Thoracic aorta (tissue), 2 donors: ENCODE data around the gene CYP3A5. TPM values are rescaled to one million over a fixed set of nuclear protein-coding genes. Genes with fewer than 3 reads are reported as not detected.

ENCODE experiments used
- ATAC-seq: fragments of 150-250 bp; one replicate; pipeline ENCODE4 v1.8.0; 2017; ENCODE audit warnings: low read depth; ENCODE audit not compliant: insufficient number of reproducible peaks, low FRiP score
- DNase-seq: peaks from one replicate; pipeline ENCODE4 v3.0.0-alpha.2; 2020; ENCODE audit warnings: low spot score
- H3K27ac ChIP-seq, 2 donors: fragments of 200-600 bp; sonication (generic); 1 replicate in 1 of 2; 2 replicates in 1 of 2; pipeline ENCODE4 v1.5.1; 2016; ENCODE audit warnings: mild to moderate bottlenecking in 2 of 2, moderate library complexity in 2 of 2
- H3K27me3 ChIP-seq: fragments of 200-600 bp; sonication (generic); replicated peaks from 2 replicates; pipeline ENCODE4 v1.6.0; 2016; ENCODE audit warnings: mild to moderate bottlenecking; ENCODE audit not compliant: insufficient read depth
- H3K36me3 ChIP-seq: fragments of 200-600 bp; sonication (generic); one replicate; pipeline ENCODE4 v1.5.1; 2016
- H3K4me1 ChIP-seq, 2 donors: fragments of 200-600 bp; sonication (generic); 1 replicate in 1 of 2; 2 replicates in 1 of 2; pipeline versions ENCODE4 v1.5.1 to v1.6.0; 2016; ENCODE audit warnings: low read depth in 2 of 2, mild to moderate bottlenecking in 1 of 2; ENCODE audit not compliant: control insufficient read depth in 1 of 2
- H3K4me3 ChIP-seq: fragments of 200-600 bp; sonication (generic); 2 replicates; pipeline ENCODE4 v1.5.1; 2016; ENCODE audit warnings: mild to moderate bottlenecking
- H3K9me3 ChIP-seq: fragments of 200-600 bp; sonication (generic); 2 replicates; pipeline ENCODE4 v1.5.1; 2016
- total RNA-seq, 2 donors: library from RNA; depleted of rRNA; stranded (reverse); fragments of >200 nt; gene quantifications; one replicate each; pipeline versions ENCODE4 v1.1.0 to v1.2.3, GENCODE V29; 2016
- TF ChIP-seq, protein P1 (sequence below): fragments of 200-600 bp; sonication (generic); IDR thresholded peaks from one replicate; pipeline ENCODE4 v1.5.1; 2019; ENCODE audit warnings: antibody characterized with exemption

The CYP3A5 gene
- total RNA-seq, 2 donors from 2014 or later: 3.5 to 5.4 TPM

DNA sequence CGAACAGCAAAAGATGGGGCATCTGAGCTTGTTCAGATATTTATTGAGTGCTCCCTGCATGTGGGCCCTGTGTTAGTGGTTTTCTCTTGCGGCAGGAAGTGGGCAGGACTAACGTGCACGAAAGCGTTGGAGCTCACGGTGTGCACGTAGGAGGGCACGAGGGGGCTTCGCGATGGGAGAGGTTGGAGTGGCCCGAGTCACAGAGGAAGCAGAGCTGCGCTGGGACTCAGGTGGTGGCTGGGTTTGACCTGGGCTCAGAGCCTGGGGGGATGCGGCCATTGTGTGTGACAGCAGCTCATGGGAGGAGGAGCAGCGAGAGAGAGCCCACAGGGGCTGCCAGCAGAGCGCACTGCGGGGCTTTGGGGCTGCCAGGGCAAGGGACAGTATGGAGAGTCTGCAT, 55.3 kb downstream of the CYP3A5 start:
- H3K36me3 ChIP-seq: peaks cover 85% of the 10 kb centered on the region
- H3K4me3 ChIP-seq: no peak overlapping the region
- ATAC-seq (no peak), DNase-seq (no peak)
- TF ChIP-seq, protein P1, sequence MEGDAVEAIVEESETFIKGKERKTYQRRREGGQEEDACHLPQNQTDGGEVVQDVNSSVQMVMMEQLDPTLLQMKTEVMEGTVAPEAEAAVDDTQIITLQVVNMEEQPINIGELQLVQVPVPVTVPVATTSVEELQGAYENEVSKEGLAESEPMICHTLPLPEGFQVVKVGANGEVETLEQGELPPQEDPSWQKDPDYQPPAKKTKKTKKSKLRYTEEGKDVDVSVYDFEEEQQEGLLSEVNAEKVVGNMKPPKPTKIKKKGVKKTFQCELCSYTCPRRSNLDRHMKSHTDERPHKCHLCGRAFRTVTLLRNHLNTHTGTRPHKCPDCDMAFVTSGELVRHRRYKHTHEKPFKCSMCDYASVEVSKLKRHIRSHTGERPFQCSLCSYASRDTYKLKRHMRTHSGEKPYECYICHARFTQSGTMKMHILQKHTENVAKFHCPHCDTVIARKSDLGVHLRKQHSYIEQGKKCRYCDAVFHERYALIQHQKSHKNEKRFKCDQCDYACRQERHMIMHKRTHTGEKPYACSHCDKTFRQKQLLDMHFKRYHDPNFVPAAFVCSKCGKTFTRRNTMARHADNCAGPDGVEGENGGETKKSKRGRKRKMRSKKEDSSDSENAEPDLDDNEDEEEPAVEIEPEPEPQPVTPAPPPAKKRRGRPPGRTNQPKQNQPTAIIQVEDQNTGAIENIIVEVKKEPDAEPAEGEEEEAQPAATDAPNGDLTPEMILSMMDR: no peak
- H3K27me3 ChIP-seq: no peaks in the 10 kb centered on the region
- no peaks in the 10 kb centered on the region for H3K9me3 ChIP-seq
- H3K27ac ChIP-seq: no peak overlapping the region
- H3K4me1 ChIP-seq: no peaks in the 10 kb centered on the region

DNA sequence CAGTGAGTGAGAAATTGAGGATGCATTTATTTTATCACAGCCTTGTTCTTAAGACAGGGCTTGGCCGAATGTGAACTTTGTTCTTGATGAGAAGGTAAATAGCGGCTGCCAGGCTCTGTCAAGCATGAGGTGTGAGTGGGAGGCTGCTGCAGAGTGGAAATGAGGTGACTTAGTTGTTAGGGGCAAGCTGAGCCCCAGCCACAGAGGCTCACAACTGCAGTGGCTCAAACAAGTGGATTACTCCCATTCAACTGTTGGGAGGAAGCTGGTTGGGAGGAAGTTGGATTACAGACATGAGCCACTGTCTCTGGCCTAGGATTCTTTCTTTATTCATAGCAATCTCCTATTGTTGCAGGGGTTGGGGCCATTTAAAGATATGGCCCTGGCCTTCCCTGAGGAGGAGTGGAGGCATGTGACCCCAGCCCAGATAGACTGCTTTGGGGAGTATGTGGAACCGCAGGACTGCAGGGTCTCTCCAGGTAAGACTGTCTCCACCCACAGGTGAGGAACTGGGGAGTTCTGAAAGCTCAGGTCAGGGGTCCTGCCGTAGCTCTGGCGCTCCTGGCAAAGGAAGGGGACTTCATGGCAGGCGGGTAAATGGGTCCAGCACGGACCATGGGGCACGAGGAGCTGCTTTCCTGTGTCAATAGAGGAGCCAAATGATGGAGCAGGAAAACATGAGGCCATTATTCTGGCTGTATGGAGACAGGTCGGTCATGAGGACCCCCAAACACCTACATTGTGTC, 55.9 kb downstream of the CYP3A5 start:
- no peak overlapping the region for H3K4me3 ChIP-seq
- no peak overlapping the region for H3K27ac ChIP-seq
- TF ChIP-seq, protein P1: no peak
- ATAC-seq (no peak), DNase-seq (no peak)
- H3K9me3 ChIP-seq: no peaks in the 10 kb centered on the region
- H3K4me1 ChIP-seq: no peaks in the 10 kb centered on the region
- no peaks in the 10 kb centered on the region for H3K27me3 ChIP-seq
- peaks cover 85% of the 10 kb centered on the region for H3K36me3 ChIP-seq

DNA sequence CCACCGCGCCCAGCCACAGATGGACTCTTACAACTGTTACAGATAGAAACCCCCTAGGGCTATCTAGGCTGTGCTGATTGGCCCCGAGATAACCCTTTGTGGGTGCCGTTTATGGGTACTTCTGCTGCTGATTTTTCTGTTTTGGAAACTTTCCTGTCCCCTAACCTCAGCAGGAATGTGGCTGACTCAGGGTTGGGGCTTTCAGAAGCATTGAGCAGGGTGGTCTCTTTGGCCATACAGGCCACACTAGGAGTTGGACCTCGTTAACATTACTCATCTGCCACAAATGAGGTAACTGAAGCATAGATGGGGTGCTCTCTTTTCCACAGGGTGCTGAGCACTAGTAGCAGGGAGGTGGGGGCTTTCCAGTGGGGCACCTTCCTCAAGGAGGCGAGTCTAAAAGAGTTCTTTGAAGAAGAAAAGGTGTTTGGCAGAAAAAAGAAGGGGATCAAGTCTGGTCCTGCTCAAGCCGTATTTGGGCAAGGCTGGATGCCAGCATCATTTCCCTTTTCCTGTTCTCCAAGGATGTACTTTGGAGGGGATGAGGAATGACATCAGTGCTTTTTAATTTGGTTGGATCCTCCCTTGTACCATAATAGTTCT, 56.6 kb downstream of the CYP3A5 start:
- ATAC-seq: no peak
- peaks cover 81% of the 10 kb centered on the region for H3K36me3 ChIP-seq
- no peak overlapping the region for H3K27ac ChIP-seq
- H3K4me1 ChIP-seq: peaks cover 0 to 2% of the 10 kb centered on the region in 2 donors
- H3K9me3 ChIP-seq: no peaks in the 10 kb centered on the region
- DNase-seq: no peak
- no peaks in the 10 kb centered on the region for H3K27me3 ChIP-seq
- no peak overlapping the region for H3K4me3 ChIP-seq
- TF ChIP-seq, protein P1: no peak

DNA sequence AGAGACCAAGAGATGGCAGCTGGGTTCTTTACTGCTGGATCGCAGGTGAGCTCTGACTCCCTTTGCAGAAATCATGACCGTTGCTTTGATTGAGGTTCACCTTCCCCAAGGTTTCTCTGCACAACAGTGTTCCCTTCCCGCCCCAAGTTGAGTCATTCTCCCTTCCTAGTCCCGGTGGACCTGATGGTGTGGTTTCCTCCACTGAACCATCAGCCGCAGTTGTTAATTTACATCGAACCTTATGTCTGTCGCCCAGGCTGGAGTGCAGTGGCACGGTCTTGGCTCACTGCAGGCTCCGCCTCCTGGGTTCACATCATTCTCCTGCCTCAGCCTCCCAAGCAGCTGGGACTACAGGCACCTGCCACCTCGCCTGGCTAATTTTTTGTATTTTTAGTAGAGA, 57.2 kb downstream of the CYP3A5 start:
- Histone ChIP-seq H3K9me3 (no peaks in the 10 kb centered on the region), H3K27ac (no peak overlapping the region), H3K36me3 (peaks cover 80% of the 10 kb centered on the region), H3K27me3 (no peaks in the 10 kb centered on the region), H3K4me1 (peaks cover 3 to 8% of the 10 kb centered on the region in 2 donors), H3K4me3 (no peak overlapping the region)
- ATAC-seq (no peak), DNase-seq (no peak)
- TF ChIP-seq, protein P1: no peak

DNA sequence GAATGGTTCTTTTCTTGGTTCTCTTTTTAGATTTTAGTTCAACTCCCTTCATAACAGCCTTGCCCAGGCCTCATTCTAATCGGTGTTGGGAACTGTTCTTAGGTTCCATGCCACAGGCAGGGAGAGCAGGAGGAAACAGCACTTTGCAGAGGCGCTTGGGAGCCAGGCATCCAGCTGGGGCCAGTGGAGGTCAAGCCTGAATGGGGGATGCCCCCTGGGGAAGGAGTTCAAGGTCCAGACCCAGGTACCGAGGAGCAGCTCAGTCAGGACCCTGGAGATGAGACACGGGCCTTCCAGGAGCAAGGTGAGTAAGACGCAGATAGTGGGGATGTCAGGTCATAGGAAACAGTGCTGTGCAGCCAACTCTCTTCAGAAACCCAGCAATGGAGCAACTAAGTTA, 58.5 kb downstream of the CYP3A5 start:
- Histone ChIP-seq H3K9me3 (no peaks in the 10 kb centered on the region), H3K27me3 (no peaks in the 10 kb centered on the region), H3K4me3 (no peak overlapping the region), H3K4me1 (peaks cover 7 to 13% of the 10 kb centered on the region in 2 donors), H3K27ac (no peak overlapping the region), H3K36me3 (peaks cover 68% of the 10 kb centered on the region)
- TF ChIP-seq, protein P1: no peak
- ATAC-seq (no peak), DNase-seq (no peak)
